Activated CD4-positive, alpha-beta T cell treated with anti-CD3 and anti-CD28 coated beads, Interleukin-10, Interleukin-2, amounts not matched to agents 100 ng/mL and 50 ng/mL, durations not matched to agents 16 hours and 8 hours (primary cell): Measurements from ENCODE around the gene FIGN.

ENCODE experiments used
- DNase-seq: peaks from one replicate; pipeline ENCODE4 v3.0.0-alpha.2; 2020

FIGN gene

GRCh38 chr2:163735685-163736432, at the start of gene FIGN:
Gene FIGN (minus strand): TSS chr2:163736008. CDS start chr2:163734927, 1,081 bp downstream.
- no peak for DNase-seq

DNA sequence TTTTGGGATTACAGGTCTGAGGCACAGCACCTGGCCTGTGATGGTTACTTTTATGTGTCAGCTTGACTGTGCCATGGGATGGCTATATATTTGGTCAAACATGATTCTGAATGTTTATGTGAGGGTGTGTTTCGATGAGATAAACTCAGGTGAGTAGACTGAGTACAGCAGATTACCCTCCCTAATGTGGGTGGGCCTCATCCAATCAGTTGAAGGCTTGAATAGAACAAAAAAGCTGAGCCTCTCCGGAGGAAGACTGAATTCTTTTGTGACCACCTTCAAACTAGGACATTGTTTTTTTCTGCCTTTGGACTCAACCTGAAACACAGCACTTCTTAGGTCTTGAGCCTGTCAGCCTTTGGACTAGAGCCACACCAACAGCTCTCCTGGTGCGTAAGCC, 49.4 kb upstream of the FIGN start:
- no peak for DNase-seq

- no peak for DNase-seq
These were observed 44.3 kb upstream of the FIGN start for GRCh38 chr2:163779970-163780597.

DNA sequence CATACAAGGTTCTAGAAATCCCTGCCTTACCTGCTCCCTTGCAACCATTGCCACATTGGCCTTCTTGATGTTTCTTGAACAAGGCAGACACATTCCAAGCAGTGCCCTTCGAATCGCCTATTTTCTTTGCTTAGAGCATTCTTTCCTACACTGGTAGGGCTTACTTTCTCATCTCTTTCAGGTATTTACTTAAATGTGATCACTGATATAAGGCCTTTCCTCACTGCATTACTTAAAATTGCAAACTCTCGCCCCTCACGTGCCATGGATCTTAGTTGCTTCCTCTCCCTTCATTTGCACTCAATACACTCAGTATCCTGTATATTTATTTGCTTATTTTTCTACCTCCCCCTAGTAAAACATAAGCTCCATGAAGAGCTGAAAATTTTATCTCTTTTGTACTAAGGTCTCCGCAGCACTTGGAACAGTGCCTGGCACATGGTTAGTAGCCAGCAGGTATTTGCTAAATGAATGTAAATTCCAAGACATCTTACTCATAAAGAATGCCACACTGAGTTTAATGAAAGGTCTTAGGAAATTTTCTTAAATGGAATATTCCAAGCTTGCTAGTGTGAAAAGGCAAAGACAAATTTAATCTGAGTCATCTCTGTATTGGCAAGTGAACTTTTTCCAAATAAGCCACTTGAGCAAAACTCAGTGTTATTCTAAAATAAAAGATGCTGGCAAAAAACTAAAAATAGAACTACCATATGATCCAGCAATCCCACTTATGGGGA, 42.4 kb upstream of the FIGN start:
- DNase-seq: no peak

DNA sequence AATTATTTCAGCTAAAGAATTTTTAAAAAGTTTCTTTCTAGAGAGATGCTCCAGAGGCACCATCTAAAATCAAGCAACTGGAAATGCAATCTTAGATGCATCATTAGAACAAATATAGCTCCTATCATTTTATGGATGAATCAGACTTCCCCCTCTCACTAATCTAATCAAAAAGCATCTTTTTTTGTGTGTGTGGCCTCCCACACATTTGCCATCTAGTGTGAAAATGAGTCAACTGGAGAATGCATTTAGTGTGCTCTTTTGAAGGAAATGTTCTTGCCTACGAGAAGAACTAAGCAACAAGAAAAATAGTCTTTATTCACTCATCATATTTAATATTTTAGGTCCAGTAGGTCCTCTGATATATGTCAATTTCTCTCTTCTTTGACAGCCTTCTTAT, 39.5 kb upstream of the FIGN start:
- DNase-seq: no peak

- no peak for DNase-seq
These were observed 39.1 kb upstream of the FIGN start for GRCh38 chr2:163774862-163775261.

- DNase-seq: no peak
These were observed 37.5 kb upstream of the FIGN start for GRCh38 chr2:163773276-163773675.

DNA sequence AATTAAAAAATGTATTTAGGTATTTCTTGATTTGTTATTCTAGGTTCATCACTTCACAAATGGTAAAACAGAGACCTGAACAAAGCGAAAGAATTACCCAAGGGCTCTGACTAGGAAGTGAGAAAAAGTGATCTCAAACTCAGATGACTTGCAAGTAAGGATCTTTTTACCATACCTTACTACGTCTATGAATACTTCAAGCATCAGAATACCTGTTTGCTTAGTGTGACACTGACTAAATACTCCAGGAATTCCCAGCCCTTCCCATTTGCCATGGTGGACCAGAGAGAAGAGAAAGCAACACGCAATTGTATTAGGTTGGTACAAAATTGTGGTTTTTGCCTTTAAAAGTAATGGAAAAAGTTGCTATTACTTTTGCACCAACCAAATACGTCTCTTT, 35.8 kb upstream of the FIGN start:
- no peak for DNase-seq

DNA sequence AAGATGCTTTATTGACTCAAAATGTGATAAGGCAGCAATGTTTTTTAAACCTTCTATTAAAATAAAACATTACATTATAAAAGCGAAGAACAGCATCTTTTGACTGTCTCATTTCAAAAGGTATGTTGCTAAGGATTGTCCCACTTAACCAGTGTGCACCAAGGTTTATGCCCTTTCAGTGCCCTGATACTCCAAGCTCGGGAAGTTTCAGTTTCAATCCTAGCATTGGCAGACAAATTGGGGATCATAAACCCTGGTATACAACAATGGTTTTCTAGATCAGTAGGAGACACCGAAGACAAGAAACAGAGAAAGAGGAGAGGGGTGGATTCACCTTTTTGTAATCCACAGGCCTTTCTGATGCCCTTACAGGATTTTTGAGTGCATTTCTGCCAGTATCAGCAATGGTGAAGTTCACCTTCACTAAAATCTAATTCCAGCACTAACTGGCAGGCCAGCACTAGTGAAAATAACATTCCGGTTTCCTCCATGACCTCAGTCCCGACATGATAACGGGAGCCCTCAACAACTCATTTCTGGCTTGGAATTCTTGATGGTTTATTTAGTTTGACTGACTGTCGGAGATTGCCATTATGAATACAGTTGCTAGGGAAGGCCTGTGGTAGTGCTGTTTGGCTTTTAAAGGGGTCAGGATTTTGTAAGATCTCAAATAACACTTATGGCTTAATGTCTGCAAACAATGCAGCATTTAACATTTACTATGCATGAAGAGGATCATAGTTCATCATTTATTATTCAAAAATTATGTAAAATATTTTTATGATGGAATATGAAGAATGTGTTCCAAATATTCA, 33.3 kb upstream of the FIGN start:
- no peak for DNase-seq

GRCh38 chr2:163767097-163767496, 31.3 kb upstream of the FIGN start:
- DNase-seq: no peak

DNA sequence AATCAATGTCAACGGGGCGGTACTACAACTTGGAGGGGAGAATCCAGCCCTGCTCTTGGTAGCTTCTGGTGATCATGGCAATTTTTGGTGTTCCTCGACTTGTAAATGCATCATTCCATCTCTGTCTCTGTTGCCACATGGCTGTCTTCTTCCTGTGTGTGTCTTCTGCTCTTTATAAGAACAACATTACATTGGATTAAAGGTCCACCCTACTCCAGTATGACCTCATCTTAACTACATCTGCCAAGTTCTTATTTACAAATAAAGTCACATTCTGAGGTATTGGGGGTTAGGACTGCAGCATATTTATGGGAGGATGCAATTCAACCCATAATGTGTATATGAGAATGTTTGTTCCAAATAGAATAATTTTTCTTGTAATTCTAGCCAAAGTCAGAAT, 28.8 kb upstream of the FIGN start:
- no peak for DNase-seq

DNA sequence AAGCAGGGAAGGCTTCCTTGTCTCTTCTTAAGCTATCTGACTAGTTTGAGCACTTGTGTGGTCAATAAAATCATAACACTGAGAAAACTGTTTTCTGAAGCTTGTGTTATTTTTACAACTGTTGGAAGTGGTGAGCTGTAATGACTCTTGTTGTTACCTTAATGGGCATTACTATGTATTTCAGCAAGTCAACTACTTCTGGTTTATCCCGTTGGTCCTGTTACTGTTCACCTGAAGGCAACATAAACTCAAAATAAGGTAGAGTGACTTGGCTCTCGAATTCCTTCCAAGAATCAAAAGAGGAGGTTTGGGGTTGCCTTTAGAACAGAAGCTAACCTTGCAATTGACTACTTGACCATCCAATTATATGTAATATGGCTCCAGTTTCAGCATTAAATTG, 23.2 kb upstream of the FIGN start:
- DNase-seq: no peak

DNA sequence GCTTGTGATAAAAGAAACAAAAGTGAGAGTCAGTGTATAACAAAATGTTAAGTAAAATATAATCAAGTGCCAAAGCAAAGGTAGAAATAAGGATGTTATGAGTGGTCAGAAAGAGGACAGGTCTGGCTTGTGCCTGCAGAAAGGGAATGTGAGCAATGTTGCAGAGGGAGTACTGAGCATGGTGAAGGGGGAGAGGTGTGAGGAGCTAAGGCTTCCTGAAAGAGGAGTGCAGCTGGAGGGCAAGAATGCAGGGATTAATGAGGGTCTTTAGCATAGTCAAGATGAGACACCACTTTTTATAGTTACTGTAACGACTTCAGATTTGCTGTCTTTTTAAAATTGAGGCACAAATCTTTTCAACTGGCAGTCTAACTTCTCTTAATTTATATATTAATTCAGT, 22.0 kb upstream of the FIGN start:
- DNase-seq: no peak

- no peak for DNase-seq
These were observed 20.8 kb upstream of the FIGN start for GRCh38 chr2:163756588-163756987.

DNA sequence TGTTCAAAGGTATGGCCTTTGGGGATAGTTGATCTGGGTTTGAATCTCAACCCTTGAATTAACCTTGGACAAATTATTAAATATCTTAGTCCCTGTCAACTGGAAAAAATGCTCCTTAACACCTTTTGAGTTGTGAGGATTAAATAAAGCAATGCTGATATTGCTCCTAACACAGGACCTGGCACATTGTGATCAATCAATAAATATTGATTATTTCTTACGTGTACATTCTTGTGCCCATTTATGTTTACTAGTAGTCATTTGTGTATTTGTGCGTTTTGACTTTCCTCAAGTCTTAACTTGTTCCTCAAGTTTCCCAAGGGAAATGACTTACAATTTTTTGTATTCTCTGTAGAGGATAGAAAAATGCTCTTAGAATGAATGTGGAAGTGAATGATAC, 19.6 kb upstream of the FIGN start:
- DNase-seq: no peak

- no peak for DNase-seq
These were observed 17.9 kb upstream of the FIGN start for GRCh38 chr2:163753726-163754125.

GRCh38 chr2:163752267-163752666, 16.5 kb upstream of the FIGN start:
- DNase-seq: no peak

DNA sequence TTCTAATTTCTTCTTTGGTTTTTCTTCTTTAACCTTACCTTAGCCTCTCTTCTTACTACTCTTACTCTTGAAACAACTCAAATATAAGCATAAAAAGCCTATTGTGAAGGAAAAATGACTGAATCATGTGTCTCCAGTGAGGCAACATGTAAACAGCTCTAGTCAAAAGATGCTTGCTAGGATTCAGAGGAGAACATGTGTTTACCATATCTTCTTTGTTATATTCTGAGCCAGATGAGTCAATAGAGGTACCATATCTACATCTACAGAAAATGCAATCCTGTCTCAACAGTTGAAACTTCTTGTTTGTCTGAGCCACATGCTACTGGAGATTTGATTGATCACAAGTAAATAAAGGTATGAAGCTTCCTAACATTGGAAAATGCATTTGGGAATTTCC, 15.9 kb upstream of the FIGN start:
- DNase-seq: no peak

DNA sequence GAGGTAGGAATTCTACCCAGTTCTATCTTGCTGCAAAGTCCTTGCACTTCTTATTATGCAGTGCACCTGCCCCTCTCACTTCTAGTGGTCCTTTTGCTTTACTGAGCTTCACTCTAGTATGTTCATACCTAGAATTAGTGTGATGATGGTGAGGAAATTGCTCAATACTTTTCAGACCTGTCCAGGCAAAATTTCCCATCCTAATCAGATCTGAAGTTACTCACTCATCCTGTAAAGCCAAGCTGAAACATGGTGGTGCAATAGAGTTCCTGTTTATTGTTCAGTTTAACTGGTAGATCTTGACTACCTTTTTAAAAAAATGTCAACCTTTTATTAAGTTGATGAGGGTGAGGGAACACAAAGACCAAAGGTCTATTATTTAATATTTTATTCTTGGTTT, 12.6 kb upstream of the FIGN start:
- DNase-seq: no peak

GRCh38 chr2:163741435-163741834, 5.6 kb upstream of the FIGN start:
- no peak for DNase-seq

GRCh38 chr2:163737563-163737962, 1.8 kb upstream of the FIGN start:
- no peak for DNase-seq

- no peak for DNase-seq
These were observed 1.3 kb upstream of the FIGN start for GRCh38 chr2:163737190-163737439.

DNA sequence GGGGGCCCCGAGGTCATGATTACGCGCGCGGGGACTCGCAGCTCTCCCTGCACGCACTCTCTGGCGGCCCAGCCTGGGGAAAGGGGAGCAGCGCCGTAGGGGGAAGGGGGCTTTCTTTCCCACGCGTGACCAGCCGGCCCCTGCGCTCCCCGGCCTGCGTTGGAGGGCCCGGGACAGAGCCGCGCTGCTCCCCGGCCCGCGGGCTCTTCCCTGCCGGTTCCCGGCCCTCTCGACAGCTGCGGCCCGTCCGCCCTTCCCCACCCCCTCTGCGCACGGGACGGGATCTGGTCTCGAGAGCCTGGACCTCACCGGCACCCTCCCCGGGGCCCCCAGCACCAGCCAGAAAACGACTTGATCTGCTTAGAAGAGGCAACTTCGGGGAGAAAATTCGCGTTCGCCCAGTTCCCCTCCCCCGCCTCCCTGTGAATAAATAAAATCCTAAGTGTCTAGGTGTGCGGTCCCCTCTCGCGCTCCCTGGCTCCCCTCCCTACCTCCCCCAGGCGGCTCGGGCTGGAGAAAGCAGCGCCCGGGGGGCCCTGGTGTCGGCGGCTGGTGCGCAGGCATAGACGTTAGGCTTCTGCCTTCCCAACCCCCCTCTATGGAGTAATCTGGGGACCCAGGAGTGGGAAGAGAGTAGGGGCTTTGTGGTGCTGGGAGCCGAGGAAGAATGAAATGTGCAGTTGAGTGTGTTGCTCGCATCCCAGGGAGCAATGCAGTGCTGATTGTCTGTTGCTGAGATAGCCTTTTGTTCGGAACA, 803 bp upstream of the FIGN start:
- no peak for DNase-seq
